GM19328 (cell line): ENCODE results near the gene DYNC2LI1.
"Not testable (repeated sequence)": the region's sequence is repeated elsewhere in the genome, so short reads cannot be mapped to it uniquely, and the experiment has no call there.

Experiments
- ATAC-seq: cut with Tn5 transposase; IDR thresholded peaks from one replicate; pipeline ENCODE4 v1.9.1; 2021; ENCODE audit warnings: mild to moderate bottlenecking, moderate library complexity; ENCODE audit not compliant: unreplicated experiment

DYNC2LI1 gene

GRCh38 chr2:43773876-43774613 is at the start of gene DYNC2LI1:
Gene DYNC2LI1, plus strand, starts transcription at chr2:43774039. Its CDS starts 100 bp downstream, at chr2:43774139.
- ATAC-seq = peak; percentile 95

GRCh38 chr2:43724728-43725526 is 48.9 kb upstream of the DYNC2LI1 start:
- ATAC-seq = no peak

- no peak for ATAC-seq
These were observed 48.1 kb upstream of the DYNC2LI1 start for GRCh38 chr2:43725711-43726246.

- ATAC-seq = not testable (repeated sequence)
These were observed 46.7 kb upstream of the DYNC2LI1 start for GRCh38 chr2:43726961-43727633.

GRCh38 chr2:43727634-43728014 is 46.2 kb upstream of the DYNC2LI1 start:
- no peak for ATAC-seq

- ATAC-seq = no peak
These were observed 44.2 kb upstream of the DYNC2LI1 start for GRCh38 chr2:43729491-43730174.

GRCh38 chr2:43731211-43731610 is 42.6 kb upstream of the DYNC2LI1 start:
- no peak for ATAC-seq

GRCh38 chr2:43736637-43737036 is 37.2 kb upstream of the DYNC2LI1 start:
- ATAC-seq = no peak

- no peak for ATAC-seq
These were observed 36.6 kb upstream of the DYNC2LI1 start for GRCh38 chr2:43737097-43737854.

- ATAC-seq = no peak
These were observed 36.0 kb upstream of the DYNC2LI1 start for GRCh38 chr2:43737855-43738254.

- no peak for ATAC-seq
These were observed 35.6 kb upstream of the DYNC2LI1 start for GRCh38 chr2:43738257-43738656.

- no peak for ATAC-seq
These were observed 30.1 kb upstream of the DYNC2LI1 start for GRCh38 chr2:43743706-43744105.

GRCh38 chr2:43745457-43745856 is 28.4 kb upstream of the DYNC2LI1 start:
- ATAC-seq = no peak

- no peak for ATAC-seq
These were observed 25.5 kb upstream of the DYNC2LI1 start for GRCh38 chr2:43748333-43748732.

- ATAC-seq = no peak
These were observed 24.3 kb upstream of the DYNC2LI1 start for GRCh38 chr2:43749583-43749982.

GRCh38 chr2:43751476-43751990 is 22.3 kb upstream of the DYNC2LI1 start:
- ATAC-seq = no peak

GRCh38 chr2:43752302-43752701 is 21.5 kb upstream of the DYNC2LI1 start:
- ATAC-seq = no peak

- ATAC-seq = no peak
These were observed 19.7 kb upstream of the DYNC2LI1 start for GRCh38 chr2:43754180-43754579.

GRCh38 chr2:43758739-43759138 is 15.1 kb upstream of the DYNC2LI1 start:
- no peak for ATAC-seq

GRCh38 chr2:43759195-43759594 is 14.6 kb upstream of the DYNC2LI1 start:
- ATAC-seq = no peak
